Stimulated activated CD4-positive, alpha-beta T cell treated with anti-CD3 and anti-CD28 coated beads, Interleukin-2, amount 100 ng/mL, for 4 hours (primary cell): ENCODE data around the gene PINK1.
A peak's percentile ranks its signal among the peaks of the same experiment; 100 is the strongest.
"Not testable (repeated sequence)": the region's sequence is repeated elsewhere in the genome, so short reads cannot be mapped to it uniquely, and the experiment has no call there.

Experiments used
- DNase-seq: peaks from one replicate; pipeline ENCODE4 v3.0.0-alpha.2; 2020; ENCODE audit warnings: low read depth

PINK1 gene

GRCh38 chr1:20633190-20634064 is at the start of gene PINK1:
TSS of gene PINK1 (plus strand) at chr1:20633458. CDS start at chr1:20633549, 91 bp downstream.
- peak; percentile 73 for DNase-seq

- DNase-seq = no peak
These were observed 48.4 kb upstream of the PINK1 start for GRCh38 chr1:20584890-20585289.

GRCh38 chr1:20586953-20587660 is 46.2 kb upstream of the PINK1 start:
- no peak for DNase-seq

GRCh38 chr1:20587661-20588053 is 45.6 kb upstream of the PINK1 start:
- DNase-seq = no peak

GRCh38 chr1:20588634-20589225 is 44.5 kb upstream of the PINK1 start, which contains the start of gene CDA:
TSS of gene CDA (plus strand) at chr1:20589097. CDS start at chr1:20589130, 33 bp downstream.
- DNase-seq = no peak

GRCh38 chr1:20589331-20590278 is 43.7 kb upstream of the PINK1 start:
- no peak for DNase-seq

- no peak for DNase-seq
These were observed 42.9 kb upstream of the PINK1 start for GRCh38 chr1:20590306-20590777.

GRCh38 chr1:20593756-20594155 is 39.5 kb upstream of the PINK1 start:
- DNase-seq = no peak

GRCh38 chr1:20594746-20595145 is 38.5 kb upstream of the PINK1 start:
- DNase-seq = no peak

- no peak for DNase-seq
These were observed 37.2 kb upstream of the PINK1 start for GRCh38 chr1:20596106-20596505.

GRCh38 chr1:20597650-20598049 is 35.6 kb upstream of the PINK1 start:
- no peak for DNase-seq

- DNase-seq = no peak
These were observed 33.1 kb upstream of the PINK1 start for GRCh38 chr1:20600156-20600555.

GRCh38 chr1:20601129-20601825 is 32.0 kb upstream of the PINK1 start:
- no peak for DNase-seq

- DNase-seq = no peak
These were observed 30.3 kb upstream of the PINK1 start for GRCh38 chr1:20602851-20603450.

- DNase-seq = no peak
These were observed 29.5 kb upstream of the PINK1 start for GRCh38 chr1:20603504-20604464.

- DNase-seq = no peak
These were observed 28.6 kb upstream of the PINK1 start for GRCh38 chr1:20604678-20605077.

GRCh38 chr1:20606801-20607570 is 26.3 kb upstream of the PINK1 start:
- not testable (repeated sequence) for DNase-seq

- no peak for DNase-seq
These were observed 23.7 kb upstream of the PINK1 start for GRCh38 chr1:20609541-20609940.
